Left kidney (tissue), 8 donors: ENCODE data around the gene HS1BP3. TPM values are rescaled to one million over a fixed set of nuclear protein-coding genes. Genes with fewer than 3 reads are reported as not detected.

ENCODE experiments used
- DNase-seq: peaks from one replicate; pipeline ENCODE4 v3.0.0-alpha.2; 2013
- long read RNA-seq, 8 donors: transcript quantifications; one replicate each; lab custom pipeline, GENCODE V29; 2026
- polyA plus RNA-seq: library from polyadenylated mRNA; unstranded; fragments of 120-200 nt; gene quantifications from one replicate; pipeline ENCODE4 v1.2.1, GENCODE V29; 2013; ENCODE audit not compliant: insufficient read length

HS1BP3 gene
- polyA plus RNA-seq: 14.6 TPM
- long read RNA-seq, donor 1, full-length matches to known transcripts: 12 of 29 reads
- long read RNA-seq, donor 1, partial matches to known transcripts: 17 of 29 reads
- long read RNA-seq, donor 1, other reads (novel, unspliced or antisense): 0 of 29 reads
- long read RNA-seq, donor 2, full-length matches to known transcripts: 9 of 9 reads
- long read RNA-seq, donor 2, partial matches to known transcripts: 0 of 9 reads
- long read RNA-seq, donor 2, other reads (novel, unspliced or antisense): 0 of 9 reads
- long read RNA-seq, donor 3, full-length matches to known transcripts: 9 of 9 reads
- long read RNA-seq, donor 3, partial matches to known transcripts: 0 of 9 reads
- long read RNA-seq, donor 3, other reads (novel, unspliced or antisense): 0 of 9 reads
- long read RNA-seq, donor 4: 0 reads
- long read RNA-seq, donor 5, transcript HS1BP3-201 (7 exons, 2,370 nt): major isoform, 12 of 12 reads
- long read RNA-seq, donor 5, partial matches to known transcripts: 0 of 12 reads
- long read RNA-seq, donor 5, other reads (novel, unspliced or antisense): 0 of 12 reads
- long read RNA-seq, donor 6, transcript HS1BP3-201 (7 exons, 2,370 nt): major isoform, 10 of 11 reads
- long read RNA-seq, donor 6, partial matches to known transcripts: 0 of 11 reads
- long read RNA-seq, donor 6, other reads (novel, unspliced or antisense): 0 of 11 reads
- long read RNA-seq, donor 7, full-length matches to known transcripts: 10 of 10 reads
- long read RNA-seq, donor 7, partial matches to known transcripts: 0 of 10 reads
- long read RNA-seq, donor 7, other reads (novel, unspliced or antisense): 0 of 10 reads
- long read RNA-seq, donor 8, partial matches to known transcripts: 0 of 1 reads
- long read RNA-seq, donor 8, other reads (novel, unspliced or antisense): 0 of 1 reads

- DNase-seq: peak; percentile 84
Observed at GRCh38 chr2:20650877-20651730, at the start of gene HS1BP3. TSS of gene HS1BP3 (minus strand) at chr2:20651098. CDS start at chr2:20651063, 35 bp downstream.

DNA sequence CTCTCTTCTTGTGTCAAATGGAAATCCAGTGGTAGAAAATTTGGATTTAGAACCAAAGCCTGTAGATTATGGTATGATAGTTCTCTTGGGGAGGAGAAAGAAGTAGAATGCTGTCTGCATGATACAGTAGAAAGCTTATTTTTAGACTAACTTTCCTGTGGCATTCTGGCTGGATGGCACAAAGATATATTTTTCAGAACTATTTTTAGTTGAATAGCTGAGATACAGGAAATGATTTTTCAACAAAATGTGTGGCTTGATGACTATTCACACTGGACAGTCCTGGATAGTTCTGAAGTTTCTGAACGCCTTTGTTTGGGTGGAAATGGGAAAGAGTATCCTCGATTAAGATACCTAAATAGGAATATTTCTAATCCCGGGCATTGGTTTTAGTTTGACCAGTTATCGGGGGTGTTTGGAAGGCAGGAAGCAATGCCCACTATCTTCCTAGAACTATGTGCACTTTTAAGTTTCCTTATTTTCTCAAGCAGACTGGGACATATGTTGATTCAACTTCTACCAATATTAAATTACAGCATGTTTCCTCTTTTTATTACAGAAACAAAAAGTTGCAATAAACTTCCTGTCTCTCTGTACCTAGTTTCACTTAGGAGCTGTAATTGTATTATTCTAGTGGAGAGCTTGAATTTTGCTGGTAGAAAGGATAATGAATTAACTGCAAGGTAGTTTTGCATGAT lies 48.2 kb upstream of the HS1BP3 start:
- DNase-seq: no peak

DNA sequence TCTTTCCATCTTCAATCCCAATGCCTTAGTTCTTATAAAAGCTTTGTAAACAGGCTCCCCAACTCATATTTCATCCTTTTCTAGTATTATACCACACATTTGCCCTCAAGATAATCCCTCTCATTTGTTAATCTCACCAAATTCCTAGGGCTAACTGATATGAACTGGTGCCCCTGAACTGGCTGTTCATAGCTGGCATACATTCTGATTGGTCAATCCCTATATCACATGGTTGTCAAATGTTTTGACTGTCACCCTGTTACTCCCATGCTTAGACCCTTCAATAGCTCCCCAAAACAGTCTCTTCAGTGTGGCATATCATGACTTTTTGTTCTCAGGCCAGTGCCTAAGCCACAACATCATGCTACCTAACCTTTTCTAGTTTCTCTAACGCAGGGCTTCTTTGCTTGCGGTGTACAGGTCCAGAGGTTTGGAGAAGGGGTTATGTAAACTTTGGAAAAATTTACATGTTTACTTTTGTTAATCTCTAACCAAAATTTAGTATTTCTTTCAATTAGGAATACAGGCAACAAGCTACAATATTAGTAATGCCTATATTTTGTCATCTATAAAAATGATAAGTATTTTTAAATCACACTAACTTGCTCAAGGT lies 46.5 kb upstream of the HS1BP3 start:
- no peak for DNase-seq

DNA sequence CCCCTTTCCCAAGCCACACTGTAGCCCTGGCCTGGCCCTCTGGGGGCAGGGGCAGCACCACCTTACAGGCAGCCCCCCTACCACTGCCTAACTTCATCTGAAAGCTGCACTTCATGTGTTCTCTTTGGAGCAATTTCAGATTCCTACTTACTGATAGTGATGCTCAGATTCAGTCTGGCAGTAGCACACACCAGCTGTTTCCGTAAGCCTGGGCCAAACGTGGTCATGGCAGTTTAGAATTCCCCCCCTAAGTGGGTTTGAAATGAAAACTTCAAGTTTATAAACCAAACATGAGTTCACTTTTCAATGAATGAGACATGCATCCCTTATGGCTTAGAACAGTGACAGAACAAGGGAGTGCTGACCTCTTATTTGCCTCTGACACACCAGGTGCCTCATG lies 45.5 kb upstream of the HS1BP3 start:
- no peak for DNase-seq

DNA sequence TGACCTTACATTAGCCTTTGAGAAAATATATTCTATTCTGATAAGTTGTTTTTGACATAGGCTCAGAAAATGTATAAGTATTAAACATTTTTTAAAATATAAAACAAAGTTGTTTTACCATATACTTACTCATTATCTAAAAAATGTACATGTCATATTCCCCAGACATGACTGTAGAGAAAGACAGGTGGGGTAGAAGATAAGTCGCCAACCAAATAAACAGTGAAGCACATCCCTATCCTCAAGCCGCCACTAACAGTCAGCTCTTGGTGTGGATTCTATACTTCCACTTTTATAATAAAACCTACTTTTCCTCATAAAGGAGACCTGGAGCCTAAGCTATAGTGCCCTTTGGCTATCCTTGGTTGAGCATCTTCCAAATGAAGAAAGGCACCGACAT lies 42.4 kb upstream of the HS1BP3 start:
- DNase-seq: no peak

DNA sequence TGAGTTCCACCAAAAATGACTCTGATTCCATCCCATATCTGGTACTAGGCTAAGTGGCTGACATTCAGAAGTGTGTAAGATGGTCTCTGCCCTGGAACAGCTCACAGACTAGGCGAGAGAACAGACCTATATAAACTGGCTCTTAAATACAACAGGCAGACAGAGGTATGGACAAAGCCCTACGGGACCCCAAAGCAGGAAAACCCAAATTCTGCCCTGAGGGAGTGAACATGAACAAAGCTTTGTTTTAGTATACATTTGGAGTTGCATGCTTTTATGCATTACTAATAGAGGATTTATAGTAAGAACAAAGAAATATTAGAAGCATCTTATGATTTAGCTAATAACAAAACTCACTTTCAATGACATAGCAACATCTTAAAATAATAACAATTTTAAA lies 41.2 kb upstream of the HS1BP3 start:
- DNase-seq: no peak

GRCh38 chr2:20691076-20691734 lies 40.3 kb upstream of the HS1BP3 start:
- no peak for DNase-seq

- DNase-seq: no peak
Observed at GRCh38 chr2:20689428-20690264, 38.7 kb upstream of the HS1BP3 start.

GRCh38 chr2:20687260-20687832 lies 36.4 kb upstream of the HS1BP3 start:
- no peak for DNase-seq

DNA sequence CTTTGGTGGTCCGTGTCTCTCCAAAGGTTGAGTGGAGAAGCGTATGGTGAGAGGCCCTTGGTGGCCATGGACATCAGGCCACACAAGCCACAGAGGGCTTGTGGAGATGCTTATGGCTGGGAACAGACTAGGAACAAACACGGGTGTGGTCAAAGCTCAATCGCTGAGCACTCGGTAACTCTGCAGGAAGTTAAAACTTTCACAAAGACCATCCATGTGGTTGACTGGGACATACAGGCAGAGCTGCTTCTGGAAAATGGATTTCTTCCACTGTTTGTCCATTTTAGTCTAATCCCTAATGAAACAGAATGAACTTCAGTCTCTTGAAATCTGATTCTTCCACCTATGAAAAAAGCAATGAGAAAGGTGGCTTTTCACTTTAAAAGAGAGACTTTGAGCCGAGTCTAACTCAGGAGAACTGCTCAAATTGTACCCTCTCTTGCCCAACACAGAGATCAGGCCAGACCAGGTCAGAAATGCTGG lies 33.7 kb upstream of the HS1BP3 start:
- DNase-seq: no peak

DNA sequence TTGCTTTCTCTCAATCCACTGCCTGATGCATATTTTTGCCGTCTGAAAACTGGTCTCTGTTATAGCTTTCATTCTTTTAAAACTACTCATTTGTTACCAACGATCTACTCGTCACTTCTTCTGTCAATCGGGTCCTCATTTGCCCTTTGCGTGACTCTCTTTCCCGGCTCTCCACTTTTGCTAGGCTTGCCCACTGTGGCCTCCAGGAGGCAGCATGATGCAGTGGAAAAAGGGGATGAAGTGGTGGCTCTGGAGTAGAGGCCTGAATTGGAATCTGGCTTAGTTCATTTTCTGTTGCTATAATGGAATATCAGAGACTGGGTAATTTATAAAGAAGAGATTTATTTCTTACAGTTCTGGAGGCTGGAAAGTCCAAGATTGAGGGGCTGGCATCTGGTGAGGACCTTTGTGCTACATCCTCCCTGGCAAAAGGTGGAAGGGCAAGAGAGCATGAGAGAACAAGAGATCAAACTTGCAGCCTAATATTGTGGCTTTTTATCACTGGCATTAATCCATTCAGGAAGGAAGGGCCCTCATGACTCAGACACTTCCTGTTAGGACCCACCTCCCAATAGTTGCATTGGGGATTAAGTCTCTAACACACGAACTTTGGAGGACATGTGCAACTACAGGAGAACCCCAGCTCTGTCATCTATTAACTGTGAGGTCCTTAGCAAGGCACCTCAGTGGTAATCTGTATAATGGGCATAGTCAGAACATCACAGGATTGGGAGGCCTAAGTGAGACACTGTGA lies 31.4 kb upstream of the HS1BP3 start:
- DNase-seq: no peak

GRCh38 chr2:20680744-20681375 lies 30.0 kb upstream of the HS1BP3 start:
- DNase-seq: no peak

DNA sequence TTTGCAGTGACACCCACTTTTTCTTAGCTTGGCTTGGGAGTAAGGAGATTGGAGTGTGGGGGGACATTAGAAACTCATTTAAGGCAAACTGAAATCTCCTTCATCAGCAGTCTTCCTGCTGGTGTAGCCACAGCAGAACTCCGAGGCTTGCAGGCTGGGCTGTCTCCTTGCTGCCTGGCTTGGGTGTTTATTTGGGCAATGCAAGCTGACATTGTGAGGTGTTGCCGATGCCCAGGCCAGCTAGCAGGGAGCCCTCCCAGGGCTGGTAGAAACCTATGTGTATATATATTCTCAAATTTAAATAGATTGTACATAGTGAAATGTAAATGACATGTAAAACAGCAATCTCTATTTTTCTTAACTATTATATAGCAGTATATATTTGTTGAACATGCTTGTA lies 27.9 kb upstream of the HS1BP3 start:
- no peak for DNase-seq

DNA sequence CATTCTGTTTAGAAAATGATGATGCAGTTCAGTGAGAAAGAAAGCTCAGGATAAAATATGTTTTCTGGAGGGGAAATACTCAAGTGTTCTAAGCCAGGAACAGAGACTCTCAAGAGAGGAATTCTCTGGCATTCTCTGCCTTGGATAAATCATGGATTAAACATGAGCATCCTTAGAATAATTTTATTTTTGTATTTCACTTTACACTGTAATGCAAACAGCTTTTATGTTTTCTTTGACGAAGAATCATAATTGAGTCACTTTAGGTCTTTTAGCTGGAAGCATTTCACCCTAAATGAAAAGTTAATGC lies 27.1 kb upstream of the HS1BP3 start:
- no peak for DNase-seq

- DNase-seq: no peak
Observed at GRCh38 chr2:20677301-20678085, 26.6 kb upstream of the HS1BP3 start.

DNA sequence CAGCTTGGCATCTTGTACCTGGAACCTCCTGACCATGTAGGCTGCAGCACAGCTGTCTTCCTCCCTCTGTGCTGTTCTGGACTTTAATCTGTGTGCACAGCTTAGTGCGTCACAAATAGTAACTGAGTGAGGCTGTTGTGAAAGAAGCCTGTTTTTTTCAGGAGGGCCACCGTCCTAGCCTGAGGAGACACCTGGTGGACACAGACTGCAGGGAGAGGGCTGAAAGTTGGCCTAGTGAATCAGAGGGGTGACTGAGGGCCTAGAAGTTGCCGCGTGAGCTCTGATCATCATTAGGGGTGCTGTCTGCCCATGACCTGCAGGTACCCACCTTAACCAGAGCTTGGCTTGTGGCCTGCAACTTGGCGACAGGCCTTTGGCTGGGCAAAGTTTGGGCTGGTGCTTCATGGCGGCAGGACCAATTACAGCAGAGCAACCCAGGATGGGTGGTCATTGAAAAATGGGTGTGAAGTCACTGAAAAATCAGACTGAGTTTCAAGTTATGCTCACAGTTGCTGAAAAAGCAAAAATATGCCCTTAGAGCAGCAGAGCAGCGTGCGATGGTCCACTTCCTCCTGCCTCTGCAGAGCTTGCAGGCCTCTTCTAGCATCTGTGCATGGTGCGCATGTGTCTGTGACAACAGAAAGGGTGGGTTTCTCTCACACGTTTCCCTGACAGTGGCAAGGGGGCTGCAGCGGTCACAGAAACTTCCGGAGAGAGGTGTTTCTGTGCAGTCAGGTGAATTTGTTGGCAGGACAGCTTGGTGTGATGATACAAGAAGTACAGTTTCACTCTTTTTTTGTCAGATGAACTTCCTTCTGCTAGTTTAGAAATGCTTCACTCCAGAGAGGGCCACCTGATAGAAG lies 25.7 kb upstream of the HS1BP3 start:
- DNase-seq: no peak
